ENCODE data around the gene SYT2.

The SYT2 gene

DNA sequence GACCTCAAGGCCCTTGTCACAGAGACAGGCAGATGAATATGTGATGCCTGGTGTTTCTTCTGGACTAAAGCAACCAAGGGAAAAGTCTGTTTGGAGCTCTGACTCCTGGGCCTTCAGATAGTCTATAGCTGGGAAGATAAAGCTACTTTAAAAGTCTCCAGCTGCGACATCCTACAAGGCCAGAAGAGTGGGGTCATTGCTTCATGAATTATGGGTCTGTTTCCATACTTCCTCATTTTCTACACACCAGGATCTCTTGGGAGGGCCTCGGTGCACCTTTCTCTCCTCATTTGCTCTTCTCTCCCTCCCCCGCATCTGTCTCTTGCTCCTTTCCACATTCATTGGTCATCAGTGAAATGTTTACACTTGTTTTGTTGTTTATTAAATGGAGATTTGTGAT lies 44.8 kb downstream of the SYT2 start:
- Mint-ChIP-seq H3K4me3 (no peak overlapping the region), H3K36me3 (no peaks in the 10 kb centered on the region), H3K9me3 (no peaks in the 10 kb centered on the region), H3K4me1 (no peaks in the 10 kb centered on the region), H3K27ac (no peak overlapping the region)
- ATAC-seq: no peak
- no peak for DNase-seq (ENCODE audit: low spot score in 2 of 2)

DNA sequence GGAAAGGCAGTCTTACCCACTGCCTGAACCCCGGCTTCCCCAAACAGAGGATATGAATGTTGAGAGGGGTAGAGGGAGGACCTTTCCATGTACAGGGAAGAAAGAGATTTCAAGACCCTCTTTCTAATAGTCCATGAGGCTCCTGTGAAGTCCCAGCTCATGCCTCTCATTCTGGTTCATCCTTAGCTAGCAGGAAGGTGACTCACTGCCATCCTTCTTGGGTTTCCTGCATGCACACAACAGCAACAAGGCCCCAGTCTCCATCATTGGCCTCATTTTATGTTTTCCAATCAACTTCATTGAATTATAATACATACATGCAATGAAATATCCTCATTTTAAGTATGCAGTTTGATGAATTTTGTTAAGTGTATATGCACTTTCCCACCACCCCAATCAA lies 46.2 kb downstream of the SYT2 start:
- DNase-seq (ENCODE audit: low spot score in 2 of 2): no peak
- Mint-ChIP-seq H3K36me3 (no peaks in the 10 kb centered on the region), H3K27ac (no peak overlapping the region), H3K9me3 (no peaks in the 10 kb centered on the region), H3K4me1 (no peaks in the 10 kb centered on the region), H3K4me3 (no peak overlapping the region)
- peak; percentile 49 for ATAC-seq

DNA sequence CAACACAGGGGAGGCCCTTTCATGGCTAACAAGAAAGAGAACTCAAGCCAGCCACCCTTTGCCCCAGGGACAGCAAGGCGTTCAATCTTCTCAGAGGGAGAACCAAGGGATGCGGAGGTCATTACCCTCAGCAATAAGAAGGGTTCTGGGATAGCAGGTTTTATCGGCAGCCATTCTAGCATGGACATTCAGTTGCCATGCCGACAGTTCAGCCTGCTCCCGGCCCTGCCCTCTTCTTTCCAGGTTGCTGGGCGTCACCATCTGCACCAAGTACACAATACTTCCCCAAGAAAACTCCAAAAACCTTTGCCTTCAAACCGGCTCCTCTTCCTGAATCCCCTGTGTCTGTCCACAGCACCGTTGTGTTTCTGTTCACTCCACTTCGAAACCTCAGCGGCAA lies 47.1 kb downstream of the SYT2 start:
- H3K4me3 Mint-ChIP-seq: no peak overlapping the region

DNA sequence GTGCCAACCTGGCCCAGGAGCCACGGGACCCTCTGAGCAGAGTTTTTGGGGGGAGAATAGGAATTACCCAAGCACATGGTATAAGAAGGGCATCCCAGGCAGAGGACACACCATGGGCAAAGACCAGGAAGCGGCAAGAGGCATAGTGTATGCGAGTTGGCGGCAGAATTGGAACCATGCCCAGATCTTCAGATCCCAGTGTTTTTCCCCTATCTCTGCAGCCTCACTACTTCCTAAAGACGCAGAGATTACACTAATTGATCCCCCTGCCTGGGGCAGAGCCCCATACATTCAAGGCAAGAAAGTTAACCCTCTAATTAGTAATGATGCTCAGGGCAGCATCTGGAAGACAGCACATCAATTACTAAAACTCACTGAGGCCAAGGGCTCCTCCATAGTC lies 48.2 kb downstream of the SYT2 start:
- Mint-ChIP-seq H3K4me3 (no peak overlapping the region), H3K36me3 (no peaks in the 10 kb centered on the region), H3K27ac (no peak overlapping the region), H3K9me3 (no peaks in the 10 kb centered on the region), H3K4me1 (no peaks in the 10 kb centered on the region)
- DNase-seq (ENCODE audit: low spot score in 2 of 2): no peak
- no peak for ATAC-seq

More for the DNA sequence above, 47.1 kb downstream of the SYT2 start:
- Mint-ChIP-seq H3K9me3 (no peaks in the 10 kb centered on the region), H3K27ac (no peak overlapping the region), H3K4me1 (no peaks in the 10 kb centered on the region), H3K36me3 (no peaks in the 10 kb centered on the region)
- ATAC-seq (no peak), DNase-seq (ENCODE audit: low spot score in 2 of 2) (no peak)

DNA sequence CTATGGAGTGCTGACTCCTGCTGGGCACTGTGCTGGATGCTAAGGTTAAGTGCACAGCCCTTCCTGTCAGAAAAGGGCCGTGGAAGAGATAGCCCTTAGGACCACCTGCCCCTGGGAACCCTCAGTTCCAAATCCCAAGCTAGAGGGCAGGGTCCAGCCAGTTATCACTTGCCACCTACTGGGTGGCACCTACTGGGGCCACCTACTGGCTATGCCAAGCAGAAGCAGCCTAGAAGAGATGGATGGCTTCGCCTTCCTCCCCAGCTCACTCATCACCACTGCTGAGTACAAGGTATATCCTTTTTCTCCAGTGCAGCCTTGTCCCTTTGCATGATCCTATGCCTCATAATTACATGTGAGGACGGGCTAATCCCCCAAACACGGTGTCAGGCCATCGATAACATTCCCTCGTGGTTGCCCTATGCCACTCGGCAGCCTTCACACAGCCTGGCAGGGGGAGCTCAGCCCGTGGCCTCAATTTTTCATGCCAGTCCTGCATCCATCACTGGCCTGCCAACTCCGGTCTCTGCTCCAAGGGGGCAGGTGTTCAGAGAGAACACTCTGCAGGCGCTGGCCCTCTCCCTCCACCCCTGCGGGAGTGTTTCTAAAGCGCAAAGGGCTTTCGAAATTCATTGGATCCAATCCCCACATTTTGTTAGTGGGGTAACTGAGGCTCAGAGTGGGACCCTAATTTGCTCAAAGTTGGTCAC lies 49.0 kb downstream of the SYT2 start:
- H3K9me3 Mint-ChIP-seq: no peaks in the 10 kb centered on the region
- no peak overlapping the region for H3K4me3 Mint-ChIP-seq
- H3K4me1 Mint-ChIP-seq: no peaks in the 10 kb centered on the region
- ATAC-seq (no peak), DNase-seq (ENCODE audit: low spot score in 2 of 2) (no peak)
- H3K27ac Mint-ChIP-seq: no peak overlapping the region
- H3K36me3 Mint-ChIP-seq: no peaks in the 10 kb centered on the region

DNA sequence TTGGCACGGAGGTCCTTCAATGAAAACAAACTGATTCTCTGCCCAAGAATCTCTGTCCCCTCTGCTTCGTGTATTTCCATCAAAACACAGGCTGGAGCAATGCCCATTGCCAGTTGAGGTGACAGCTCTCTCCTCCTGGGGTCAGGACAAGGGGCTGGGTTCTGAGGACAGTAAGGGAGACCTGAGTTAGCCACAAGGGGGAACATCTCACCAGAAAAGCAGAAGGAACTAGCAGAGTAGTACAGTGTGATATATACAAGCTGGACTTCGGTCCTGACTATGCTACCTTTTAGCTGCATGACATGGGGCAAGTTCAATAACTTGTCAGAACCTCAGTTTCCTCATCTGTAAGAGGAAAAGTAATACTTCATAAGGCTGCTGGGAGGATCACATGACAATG lies 50.3 kb downstream of the SYT2 start:
- H3K36me3 Mint-ChIP-seq: no peaks in the 10 kb centered on the region
- no peak for DNase-seq (ENCODE audit: low spot score in 2 of 2)
- H3K27ac Mint-ChIP-seq: no peak overlapping the region
- no peaks in the 10 kb centered on the region for H3K9me3 Mint-ChIP-seq
- no peak for ATAC-seq
- H3K4me1 Mint-ChIP-seq: no peaks in the 10 kb centered on the region
- no peak overlapping the region for H3K4me3 Mint-ChIP-seq

DNA sequence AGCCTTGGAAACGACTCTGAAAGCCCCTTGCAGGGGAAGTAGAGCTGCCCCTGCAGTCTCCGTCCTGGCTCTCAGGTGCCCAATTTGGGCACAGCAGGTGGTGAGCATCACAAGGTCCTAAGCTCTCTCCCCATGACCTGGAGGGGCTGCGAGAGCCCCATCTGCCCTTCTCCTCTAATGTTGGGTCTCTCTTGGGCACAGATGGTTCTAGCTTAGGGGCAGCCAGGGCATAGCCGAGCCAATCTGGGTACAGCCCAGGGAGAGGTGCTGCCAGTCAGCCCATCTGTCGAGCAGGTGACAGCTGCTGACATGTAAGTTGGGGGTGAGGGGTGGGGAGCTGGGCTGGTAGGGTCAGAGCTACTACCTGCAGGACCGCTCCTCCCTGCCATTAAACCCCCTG lies 50.7 kb downstream of the SYT2 start:
- Mint-ChIP-seq H3K4me1 (no peaks in the 10 kb centered on the region), H3K27ac (no peak overlapping the region), H3K4me3 (no peak overlapping the region), H3K36me3 (no peaks in the 10 kb centered on the region), H3K9me3 (no peaks in the 10 kb centered on the region)
- DNase-seq (ENCODE audit: low spot score in 2 of 2): no peak
- no peak for ATAC-seq

DNA sequence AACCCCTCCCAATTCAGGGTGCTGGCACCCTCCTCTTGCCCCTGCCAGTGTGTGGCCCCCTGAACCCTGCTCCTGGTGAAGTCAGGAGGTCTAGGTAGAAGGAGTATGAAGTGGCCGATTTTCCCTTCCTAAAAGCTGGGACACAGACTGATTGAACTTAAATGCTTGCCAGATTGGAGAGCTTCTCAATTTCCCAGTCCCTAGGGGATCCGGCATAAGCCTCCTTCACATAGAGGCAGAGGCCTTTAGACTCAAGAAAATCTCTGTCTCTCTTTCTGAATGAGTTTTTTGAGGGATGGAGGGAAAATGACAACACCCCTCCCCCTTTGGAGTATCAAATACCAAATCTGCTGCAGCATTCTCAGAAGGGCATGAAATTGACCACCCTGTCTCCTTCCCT lies 51.5 kb downstream of the SYT2 start:
- H3K27ac Mint-ChIP-seq: no peak overlapping the region
- DNase-seq (ENCODE audit: low spot score in 2 of 2) (no peak), ATAC-seq (no peak)
- H3K36me3 Mint-ChIP-seq: no peaks in the 10 kb centered on the region
- no peaks in the 10 kb centered on the region for H3K4me1 Mint-ChIP-seq
- no peak overlapping the region for H3K4me3 Mint-ChIP-seq
- no peaks in the 10 kb centered on the region for H3K9me3 Mint-ChIP-seq

DNA sequence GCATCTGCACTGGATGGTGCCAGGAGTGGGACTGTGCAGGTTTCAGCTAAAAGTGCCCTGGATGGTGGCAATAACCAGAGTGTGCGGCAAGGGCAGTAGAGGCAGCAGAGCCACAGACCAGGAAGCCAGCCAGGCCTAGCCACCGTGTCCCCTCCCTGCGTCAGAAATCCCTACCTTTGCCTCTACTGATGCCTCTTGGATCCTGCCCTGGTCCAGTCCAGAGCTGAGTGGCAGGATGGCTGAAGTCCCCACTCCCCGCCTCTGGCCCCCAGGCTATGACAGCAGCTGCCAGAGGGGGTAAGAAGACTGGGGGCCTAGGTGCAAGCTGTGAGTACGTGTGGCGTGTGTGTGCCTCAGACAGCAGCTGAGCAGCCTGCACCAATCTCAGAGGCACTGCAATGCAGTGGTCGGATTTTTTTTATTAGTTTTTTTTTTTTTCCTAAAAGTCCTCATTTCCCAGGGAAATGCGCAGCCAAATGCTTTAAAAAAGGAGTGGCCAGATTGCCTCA lies 51.9 kb downstream of the SYT2 start:
- Mint-ChIP-seq H3K9me3 (no peaks in the 10 kb centered on the region), H3K27ac (no peak overlapping the region), H3K4me3 (no peak overlapping the region), H3K36me3 (no peaks in the 10 kb centered on the region), H3K4me1 (no peaks in the 10 kb centered on the region)
- DNase-seq (ENCODE audit: low spot score in 2 of 2) (no peak), ATAC-seq (no peak)

DNA sequence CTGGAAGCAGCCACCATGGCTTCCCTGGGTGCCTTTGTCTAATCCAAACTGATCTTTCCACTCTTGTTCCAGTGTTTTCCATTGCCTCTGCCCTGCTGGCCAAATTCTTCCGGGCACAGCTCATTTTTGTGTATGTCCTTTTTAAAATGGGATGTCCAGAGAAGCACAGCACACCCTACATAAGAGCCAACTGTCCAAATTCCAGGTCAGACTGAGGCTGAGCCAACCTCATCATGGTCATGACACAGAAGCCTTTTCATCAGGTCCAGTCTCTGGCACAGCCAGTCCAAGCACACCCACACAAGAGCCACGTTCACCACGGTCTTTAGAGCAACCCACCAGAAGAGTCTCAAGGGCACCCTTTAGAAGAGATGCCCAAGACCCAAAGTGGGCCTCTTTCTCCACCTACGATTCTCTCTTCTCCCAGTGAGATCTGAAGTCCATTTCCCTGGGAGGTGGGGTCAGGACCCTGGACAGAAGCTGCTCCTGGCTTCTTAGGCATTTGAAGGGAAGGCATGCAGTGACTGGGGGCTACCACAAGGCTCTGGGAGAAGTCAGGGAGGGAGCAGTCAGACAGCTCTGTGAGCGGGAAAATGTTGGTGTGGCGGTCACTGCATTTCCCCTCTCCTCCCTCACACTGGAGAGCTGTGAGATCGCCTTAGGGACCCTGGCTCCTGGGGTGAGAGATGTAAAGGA lies 53.2 kb downstream of the SYT2 start:
- no peaks in the 10 kb centered on the region for H3K9me3 Mint-ChIP-seq
- H3K27ac Mint-ChIP-seq: no peak overlapping the region
- H3K36me3 Mint-ChIP-seq: no peaks in the 10 kb centered on the region
- no peaks in the 10 kb centered on the region for H3K4me1 Mint-ChIP-seq
- no peak for DNase-seq (ENCODE audit: low spot score in 2 of 2)
- H3K4me3 Mint-ChIP-seq: no peak overlapping the region
- no peak for ATAC-seq

DNA sequence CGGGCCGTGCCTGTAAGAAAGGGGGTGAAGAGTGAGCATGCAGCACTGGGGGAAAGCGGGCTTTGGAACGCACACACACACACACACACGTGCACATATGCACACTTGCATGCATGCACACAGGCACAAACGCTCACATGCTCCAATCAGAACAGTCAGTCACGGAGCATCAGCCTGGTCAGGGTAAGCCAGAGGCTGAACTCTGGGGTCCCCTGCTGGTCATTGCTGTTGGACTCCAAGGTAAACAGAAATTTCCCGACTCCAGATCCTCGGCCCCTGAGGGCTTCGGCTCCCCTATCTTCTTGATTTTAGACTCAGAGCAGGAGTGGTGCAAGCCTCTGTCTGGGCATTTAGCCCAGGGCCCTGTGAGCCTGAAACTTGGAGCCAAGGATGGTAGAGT lies 54.2 kb downstream of the SYT2 start:
- H3K4me1 Mint-ChIP-seq: no peaks in the 10 kb centered on the region
- no peak overlapping the region for H3K27ac Mint-ChIP-seq
- H3K4me3 Mint-ChIP-seq: no peak overlapping the region
- no peaks in the 10 kb centered on the region for H3K36me3 Mint-ChIP-seq
- ATAC-seq (no peak), DNase-seq (ENCODE audit: low spot score in 2 of 2) (no peak)
- H3K9me3 Mint-ChIP-seq: no peaks in the 10 kb centered on the region

DNA sequence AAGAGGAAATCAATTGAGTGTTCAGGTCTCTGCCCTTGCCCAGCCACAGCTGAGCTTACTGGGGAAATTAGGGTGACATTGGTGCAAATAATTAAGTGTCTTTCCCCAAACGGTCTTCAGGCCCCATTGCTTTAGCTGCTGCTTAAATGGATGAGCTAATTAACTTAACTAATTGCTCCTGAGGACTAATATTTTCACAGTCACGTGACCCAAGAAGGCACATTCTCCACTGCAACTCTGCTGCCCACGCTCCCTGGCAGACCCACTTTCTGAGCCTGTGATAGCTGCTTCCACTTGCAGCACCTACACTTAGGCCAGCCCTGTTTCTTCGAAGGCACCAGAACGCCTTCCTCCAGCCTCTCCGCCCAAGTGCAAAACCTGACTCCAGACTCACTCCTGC lies 56.2 kb downstream of the SYT2 start:
- no peaks in the 10 kb centered on the region for H3K4me1 Mint-ChIP-seq
- no peaks in the 10 kb centered on the region for H3K36me3 Mint-ChIP-seq

DNA sequence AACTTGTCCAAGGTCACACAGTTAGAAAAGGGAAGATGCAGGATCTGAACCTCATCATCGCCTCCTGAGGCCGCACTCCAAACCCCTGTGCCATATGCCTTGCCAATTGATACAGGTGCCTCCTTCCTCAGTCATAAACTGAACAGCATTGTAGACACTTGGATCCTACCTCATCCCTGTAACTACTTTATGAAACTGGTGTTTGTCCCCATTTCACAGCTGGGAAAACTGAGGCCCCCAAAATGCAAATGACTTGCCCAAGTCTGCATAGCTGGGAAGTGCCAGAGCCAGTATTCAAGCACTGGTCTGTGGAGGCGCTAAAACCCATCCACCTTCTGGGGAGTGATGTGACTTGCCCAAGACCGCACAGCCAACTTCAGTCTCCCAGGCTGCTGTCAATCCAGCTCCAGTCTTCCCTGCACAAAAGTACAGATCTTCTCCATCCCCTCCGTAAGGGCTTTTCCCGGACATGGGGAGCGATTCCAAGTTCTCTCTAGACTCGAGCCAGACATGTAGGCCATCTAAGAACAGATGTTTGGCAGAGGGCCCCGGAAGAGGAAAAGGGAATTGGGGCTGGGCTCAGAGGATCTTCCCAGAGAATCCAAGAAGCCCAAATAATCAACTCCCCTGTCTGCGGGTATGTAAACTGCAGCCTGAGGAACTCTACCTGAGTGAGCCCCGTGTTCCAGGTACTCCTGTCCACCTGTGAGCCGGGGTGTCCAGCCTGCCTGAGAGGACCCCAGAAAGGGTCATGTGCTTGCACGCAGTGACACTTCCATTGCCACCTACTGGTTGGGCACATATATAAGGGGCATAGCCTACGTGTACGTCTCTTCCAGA lies 60.5 kb downstream of the SYT2 start:
- no peak for ATAC-seq
- no peak for DNase-seq (ENCODE audit: low spot score in 2 of 2)
- Mint-ChIP-seq H3K4me3 (no peak overlapping the region), H3K36me3 (no peaks in the 10 kb centered on the region), H3K4me1 (peaks cover 2% of the 10 kb centered on the region), H3K27ac (no peak overlapping the region), H3K9me3 (no peaks in the 10 kb centered on the region)

More for the DNA sequence above, 56.2 kb downstream of the SYT2 start:
- ATAC-seq (no peak), DNase-seq (ENCODE audit: low spot score in 2 of 2) (no peak)
- Mint-ChIP-seq H3K4me3 (no peak overlapping the region), H3K9me3 (no peaks in the 10 kb centered on the region), H3K27ac (no peak overlapping the region)

DNA sequence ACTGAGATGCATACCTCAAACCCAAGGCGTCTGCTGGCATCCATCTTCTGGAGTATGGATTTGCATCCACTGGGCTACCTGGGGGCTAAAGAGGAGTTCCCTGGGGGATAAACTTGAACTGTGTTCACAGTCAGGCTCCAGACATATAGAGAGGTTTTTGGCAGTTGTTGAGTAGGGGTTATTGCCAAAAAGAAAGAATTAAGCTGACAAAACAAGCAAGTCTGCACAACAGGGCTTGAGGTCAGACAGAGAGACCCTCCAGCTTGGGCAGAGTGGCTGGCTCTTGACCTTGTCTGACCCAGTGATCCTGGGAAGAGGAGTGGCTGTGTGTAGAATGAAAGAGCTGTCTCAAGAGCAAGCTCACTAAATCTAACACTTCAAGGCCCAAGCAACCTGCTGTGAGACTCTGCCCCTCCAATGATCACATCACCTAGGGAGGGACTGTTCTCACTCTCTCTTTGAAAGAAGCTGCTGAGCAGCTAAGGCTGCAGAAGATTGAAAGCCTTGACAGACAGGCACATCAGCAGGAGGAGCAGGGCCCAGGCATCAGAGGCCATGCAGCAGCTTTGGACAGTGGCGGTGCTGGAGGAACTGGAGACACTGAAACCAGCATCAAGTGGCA lies 61.5 kb downstream of the SYT2 start:
- Mint-ChIP-seq H3K4me1 (peaks cover 12% of the 10 kb centered on the region), H3K27ac (no peak overlapping the region), H3K9me3 (no peaks in the 10 kb centered on the region), H3K4me3 (no peak overlapping the region), H3K36me3 (no peaks in the 10 kb centered on the region)
- DNase-seq (ENCODE audit: low spot score in 2 of 2) (no peak), ATAC-seq (no peak)

DNA sequence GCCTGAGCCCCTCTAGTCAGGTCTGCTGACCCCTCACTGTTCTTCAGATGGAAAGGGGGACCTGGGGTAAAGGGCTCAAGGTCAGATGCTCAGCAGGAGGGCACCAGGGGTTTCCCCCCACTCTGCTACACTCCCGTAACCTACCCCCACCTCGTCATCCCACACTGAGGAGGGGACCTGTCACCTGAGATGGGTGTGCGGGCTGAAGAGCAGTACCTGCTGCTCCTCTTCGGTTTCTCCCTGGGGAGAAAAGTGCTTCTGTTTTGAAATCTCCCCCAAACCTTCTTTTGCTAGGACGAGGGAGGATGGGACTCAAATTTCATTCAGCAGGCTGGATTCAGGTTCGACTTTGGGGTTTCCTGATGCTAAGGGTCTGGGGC lies 65.2 kb downstream of the SYT2 start:
- Mint-ChIP-seq H3K36me3 (no peaks in the 10 kb centered on the region), H3K4me3 (peak overlapping the region; percentile 69), H3K9me3 (no peaks in the 10 kb centered on the region), H3K27ac (no peak overlapping the region), H3K4me1 (peaks cover 27% of the 10 kb centered on the region)
- ATAC-seq (no peak), DNase-seq (ENCODE audit: low spot score in 2 of 2) (no peak)

Data from stimulated activated effector memory CD8-positive, alpha-beta T cell treated with anti-CD3 and anti-CD28 coated beads, Interleukin-12 subunit alpha, Interleukin-12 subunit beta, amount 100 ng/mL, for 72 hours (primary cell).